Stimulated activated CD8-positive, alpha-beta memory T cell treated with anti-CD3 and anti-CD28 coated beads, Interleukin-4, amount 100 ng/mL, for 4 hours (primary cell): ENCODE data around the gene TOM1L2.

Experiments used
- DNase-seq, 2 donors: peaks; one replicate each; pipeline ENCODE4 v3.0.0-alpha.2; 2020; ENCODE audit warnings: low read depth in 2 of 2, low spot score in 1 of 2

TOM1L2 gene

GRCh38 chr17:17900615-17901520, 71.3 kb downstream of the TOM1L2 start:
- no peak for DNase-seq

GRCh38 chr17:17899486-17899885, 72.7 kb downstream of the TOM1L2 start:
- no peak for DNase-seq

DNA sequence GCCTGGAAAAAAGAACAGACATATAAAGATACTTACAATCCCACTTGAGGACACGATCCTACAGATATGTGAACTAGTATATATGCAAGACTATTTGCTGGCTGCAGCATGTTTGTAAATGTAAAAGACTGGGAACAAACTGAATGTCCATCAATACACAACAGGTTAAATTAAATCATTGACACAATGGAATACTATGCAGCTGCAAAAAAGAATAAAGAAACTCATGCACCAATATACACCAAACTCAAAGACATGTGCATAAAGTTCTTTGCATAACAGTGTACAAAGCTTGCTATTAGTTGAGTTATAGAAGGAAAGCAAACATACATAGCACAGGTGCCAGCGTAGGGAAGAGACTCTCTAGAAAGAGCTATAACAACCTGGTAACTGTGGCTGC, 73.5 kb downstream of the TOM1L2 start:
- DNase-seq = no peak

DNA sequence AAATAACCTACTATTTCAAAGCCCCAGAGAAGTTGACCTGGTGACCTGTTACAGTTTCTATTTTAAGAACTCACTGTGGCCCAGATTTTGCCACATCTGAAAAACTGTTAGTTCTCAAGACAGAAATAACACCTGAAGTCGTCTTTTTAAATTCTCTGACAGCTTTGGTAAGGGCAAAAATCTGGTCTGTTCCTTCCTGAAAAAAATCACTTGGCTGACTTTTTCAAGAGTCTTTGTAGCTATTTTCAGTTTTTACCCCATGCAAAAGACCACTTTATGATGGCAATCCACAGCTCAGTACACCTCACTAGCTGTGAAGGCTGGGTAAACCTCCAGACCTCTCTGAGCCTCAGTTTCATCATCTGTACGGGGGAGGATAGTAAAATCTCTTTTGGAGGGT, 74.8 kb downstream of the TOM1L2 start:
- no peak for DNase-seq

DNA sequence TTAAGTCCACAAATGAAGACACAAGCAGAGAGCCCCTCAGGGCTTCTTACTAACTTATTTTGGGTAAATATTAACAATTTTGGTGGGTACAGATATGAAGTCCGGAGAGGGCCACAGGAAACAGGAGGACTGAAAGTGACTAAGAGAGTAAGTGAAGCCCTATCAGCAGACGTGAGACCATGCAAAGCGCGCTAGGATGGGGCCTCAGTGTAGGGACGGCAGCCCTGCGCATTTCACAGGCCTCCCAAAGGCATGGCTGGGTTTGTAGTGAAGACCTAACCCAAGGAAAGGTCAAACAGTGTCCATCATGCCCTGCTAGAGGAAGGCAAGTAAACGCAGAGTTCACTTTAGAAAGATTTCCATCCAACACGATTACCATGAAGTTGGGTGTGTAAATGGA, 75.5 kb downstream of the TOM1L2 start:
- no peak for DNase-seq

DNA sequence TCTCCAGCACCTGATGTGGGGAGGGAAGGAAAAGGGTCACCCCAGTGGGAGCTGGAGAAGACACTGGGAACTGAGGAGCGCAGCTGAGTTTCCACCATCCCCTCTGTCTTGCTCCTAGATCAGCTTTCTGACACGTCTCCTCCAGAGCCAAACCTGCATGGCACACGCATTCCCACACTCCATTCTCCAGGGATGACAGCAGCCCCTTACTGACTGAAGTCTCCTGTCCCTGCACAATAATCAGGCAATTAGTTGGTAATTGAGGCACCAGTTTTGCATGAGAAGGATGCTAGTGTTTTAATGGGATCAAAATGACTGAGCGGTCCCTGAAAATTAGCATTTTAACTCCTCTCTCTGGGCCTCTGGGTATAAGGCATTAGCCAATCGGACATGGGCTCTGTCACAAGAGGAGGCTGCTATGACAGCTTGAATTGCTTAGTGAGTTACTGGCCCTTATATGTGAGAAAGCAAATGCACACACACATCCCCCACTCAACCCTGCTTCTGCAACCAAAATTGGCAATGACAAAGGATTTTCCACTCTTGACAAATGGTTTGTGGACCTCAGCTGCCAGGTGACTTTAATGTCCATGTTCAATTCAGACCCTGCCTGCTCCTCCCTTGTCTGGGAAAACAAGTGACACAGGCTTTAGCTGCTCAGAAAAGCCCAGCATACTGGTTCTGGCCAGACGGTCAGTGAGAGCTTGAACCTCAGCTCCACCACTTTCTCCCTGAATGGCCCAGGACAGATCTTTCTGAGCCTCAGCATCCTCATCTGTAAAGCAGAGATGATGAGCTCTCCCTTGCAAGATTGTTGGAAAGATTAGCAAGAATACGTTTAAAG, 78.2 kb downstream of the TOM1L2 start:
- no peak for DNase-seq

DNA sequence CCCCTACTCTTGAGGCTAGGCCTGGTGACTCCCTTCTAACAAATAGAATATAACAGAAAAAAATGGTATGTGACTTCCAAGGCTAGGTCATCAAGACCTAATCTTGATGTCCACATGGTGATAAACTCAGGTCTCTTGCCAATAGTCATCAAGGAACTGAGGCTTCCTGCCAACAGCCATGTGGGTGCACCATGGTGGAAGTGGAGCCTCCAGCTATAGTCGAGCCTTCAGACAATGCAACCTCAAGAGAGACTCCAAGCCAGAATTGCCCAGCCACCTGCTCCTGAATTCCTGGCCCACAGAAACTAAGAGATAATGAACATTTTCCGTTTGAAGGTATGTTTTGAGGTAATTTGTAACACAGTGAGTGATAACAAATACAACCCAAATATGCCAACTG, 79.5 kb downstream of the TOM1L2 start:
- no peak for DNase-seq

GRCh38 chr17:17892009-17892408, 80.2 kb downstream of the TOM1L2 start:
- no peak for DNase-seq

DNA sequence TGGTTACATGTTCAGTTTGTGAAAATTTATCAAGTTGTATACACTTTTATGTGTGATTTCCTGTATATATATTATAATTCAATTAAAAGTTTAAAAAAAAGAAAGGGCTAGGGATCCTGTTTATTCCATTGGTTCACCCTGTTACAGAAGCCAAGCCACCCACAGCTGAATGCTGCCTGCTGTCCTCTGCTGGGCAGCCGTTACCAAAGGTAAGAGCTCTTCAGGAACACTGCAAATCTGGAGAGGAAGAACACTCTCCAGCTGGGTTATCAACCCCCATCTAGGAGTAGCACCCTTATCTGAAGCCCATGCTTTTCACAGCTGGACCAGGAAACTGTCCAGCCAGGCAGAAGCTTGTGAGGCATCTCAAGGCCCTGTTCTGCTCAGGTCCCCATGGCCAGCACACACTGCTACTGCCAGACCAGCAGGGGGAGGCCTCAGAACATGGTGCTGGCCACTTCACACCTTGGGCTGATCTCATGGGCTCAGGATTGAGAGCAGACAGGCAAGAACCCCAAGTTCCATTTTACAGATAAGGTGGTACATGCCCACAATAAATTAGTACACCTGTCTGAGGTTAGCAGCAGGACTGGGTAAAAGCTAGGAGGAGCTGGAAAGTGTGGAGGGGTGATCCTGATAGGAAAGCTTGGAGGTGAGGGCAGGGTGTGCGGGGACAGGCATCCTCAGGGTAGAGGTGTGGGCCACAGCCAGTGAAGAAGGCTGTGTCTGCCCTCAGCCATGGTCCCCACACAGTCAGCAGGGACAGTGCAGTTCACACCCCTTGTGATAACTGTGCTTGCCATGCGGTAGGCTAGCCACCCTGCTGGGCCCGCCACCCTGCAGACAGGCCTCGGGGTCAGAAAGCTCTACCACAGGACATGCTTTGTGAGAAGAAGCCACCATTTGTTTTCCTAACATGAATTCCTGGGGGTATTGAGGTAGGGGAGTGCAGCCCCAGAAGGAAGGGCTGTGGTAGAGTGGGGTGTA, 81.1 kb downstream of the TOM1L2 start:
- no peak for DNase-seq

DNA sequence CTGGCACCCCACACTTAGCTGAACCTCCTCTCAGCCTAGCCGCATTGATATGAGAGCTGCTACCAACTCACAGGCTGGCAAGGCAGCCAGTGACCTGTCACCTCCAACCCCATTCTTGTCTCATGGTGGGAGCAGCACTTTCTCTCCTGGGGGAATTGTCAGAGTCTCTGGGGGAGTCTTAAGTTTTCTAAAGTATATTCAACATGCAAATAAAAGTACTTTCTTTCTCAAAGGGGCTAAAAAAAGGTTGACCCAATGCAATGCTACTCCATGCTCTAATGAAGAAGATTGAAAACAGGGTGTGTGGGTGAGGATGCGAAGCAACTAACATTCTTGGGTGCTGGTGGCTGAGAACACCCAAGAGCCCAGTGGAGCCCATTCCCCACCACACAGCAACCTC, 82.3 kb downstream of the TOM1L2 start:
- DNase-seq = no peak

DNA sequence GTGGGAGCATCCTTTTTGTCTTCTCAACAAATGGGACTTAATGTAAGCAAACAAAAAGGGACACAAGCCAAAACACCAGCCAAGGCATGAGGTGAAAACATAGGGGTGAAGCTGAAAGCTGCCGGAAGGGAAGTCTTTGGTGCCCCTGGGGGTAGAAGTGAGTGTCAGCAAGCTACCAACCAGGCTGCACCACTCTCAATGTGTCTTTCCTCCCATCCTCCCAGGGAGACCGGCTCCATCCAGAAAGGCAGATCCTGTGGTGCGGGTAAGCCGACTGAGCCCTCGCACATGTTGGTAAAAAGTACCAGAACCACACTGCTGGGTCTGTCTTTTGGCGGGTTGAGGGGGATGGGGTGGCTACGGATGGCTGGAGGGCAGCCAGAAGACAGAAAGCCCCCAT, 83.4 kb downstream of the TOM1L2 start:
- DNase-seq = no peak

DNA sequence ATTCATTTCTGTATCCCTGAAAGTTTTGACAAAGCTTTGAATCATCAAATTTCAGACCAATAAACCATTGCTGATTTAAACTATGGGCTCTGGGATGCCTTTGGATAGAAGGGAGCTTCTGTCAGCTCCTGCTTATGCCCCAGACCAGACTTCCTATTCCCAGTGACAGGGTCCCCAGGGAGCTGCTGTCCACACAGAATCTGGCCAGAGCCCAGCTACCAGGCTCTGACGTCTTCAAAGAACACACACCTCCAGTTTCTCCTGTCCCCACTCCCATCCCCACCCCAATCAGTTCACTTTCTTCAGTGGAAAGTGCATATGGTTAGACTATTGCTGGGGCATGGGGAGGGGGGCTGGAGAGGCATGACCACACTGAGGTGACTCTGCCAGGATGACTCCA, 83.8 kb downstream of the TOM1L2 start:
- no peak for DNase-seq

GRCh38 chr17:17887752-17888304, 84.4 kb downstream of the TOM1L2 start:
- DNase-seq = no peak

DNA sequence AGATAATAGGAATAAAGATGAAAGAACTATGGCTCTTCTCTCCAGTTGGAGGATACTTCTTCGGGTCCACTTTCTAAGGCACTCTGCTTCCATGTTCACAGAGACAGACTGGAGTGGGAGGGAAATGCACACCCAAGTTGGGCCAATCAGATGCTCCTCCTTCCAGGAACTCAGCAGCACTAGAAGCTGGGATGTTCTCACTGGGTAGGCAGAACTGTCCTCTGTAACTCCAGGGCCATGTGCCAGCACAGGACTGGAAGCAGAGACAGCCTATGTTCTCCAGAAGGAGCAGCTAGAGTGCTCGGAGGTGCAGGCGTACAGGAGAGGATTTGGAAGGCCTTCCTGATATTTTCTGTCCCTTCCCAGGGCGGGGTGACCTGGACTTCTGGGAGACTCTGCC, 85.5 kb downstream of the TOM1L2 start:
- DNase-seq = no peak

DNA sequence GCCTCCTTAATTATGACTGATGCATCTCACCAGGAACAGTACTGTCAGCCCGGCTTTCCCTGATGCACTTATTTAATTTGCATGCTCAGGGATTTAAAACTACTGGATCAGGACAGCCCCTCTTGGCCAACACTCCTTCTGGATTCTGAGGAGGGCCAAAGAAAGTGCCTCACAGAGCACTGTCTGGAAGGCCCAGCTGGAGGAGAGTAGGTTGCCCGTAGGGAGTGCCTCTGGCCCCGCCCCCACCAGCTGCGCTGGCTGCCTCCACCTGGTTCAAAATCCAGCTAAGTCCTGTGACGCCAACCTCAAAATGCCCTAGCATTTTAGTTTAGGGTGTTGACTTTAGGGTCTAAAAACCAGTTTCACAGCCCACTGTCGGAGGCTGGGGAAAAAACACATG, 86.0 kb downstream of the TOM1L2 start:
- DNase-seq = no peak

- DNase-seq = no peak
Measured at GRCh38 chr17:17884391-17885357, 87.5 kb downstream of the TOM1L2 start.

DNA sequence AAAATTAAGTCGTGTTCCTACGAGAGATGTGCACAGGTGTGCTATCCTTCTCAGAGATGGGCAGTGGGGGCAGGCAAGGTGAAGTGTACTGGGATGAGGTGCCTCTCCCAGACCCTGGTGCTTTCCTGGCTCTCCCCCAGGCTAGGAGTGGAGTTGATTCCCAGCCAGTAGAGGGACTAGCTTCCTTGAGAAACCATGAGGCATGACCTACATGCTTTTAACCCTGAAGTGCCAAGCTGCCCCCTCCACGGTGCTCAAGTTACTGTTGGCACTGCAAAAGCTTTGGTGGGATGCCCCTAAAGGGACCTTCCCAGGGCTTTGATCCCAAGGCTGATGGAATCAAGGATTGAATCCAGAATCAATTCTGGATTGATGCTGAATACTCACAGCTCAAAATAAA, 88.4 kb downstream of the TOM1L2 start:
- no peak for DNase-seq

- DNase-seq = no peak
Measured at GRCh38 chr17:17882082-17882581, 90.1 kb downstream of the TOM1L2 start.

- no peak for DNase-seq
Measured at GRCh38 chr17:17880577-17881196, 91.5 kb downstream of the TOM1L2 start.
